ENCODE results near the gene FXR2.
"Not testable (repeated sequence)": the region's sequence is repeated elsewhere in the genome, so short reads cannot be mapped to it uniquely, and the experiment has no call there.

FXR2 gene

DNA sequence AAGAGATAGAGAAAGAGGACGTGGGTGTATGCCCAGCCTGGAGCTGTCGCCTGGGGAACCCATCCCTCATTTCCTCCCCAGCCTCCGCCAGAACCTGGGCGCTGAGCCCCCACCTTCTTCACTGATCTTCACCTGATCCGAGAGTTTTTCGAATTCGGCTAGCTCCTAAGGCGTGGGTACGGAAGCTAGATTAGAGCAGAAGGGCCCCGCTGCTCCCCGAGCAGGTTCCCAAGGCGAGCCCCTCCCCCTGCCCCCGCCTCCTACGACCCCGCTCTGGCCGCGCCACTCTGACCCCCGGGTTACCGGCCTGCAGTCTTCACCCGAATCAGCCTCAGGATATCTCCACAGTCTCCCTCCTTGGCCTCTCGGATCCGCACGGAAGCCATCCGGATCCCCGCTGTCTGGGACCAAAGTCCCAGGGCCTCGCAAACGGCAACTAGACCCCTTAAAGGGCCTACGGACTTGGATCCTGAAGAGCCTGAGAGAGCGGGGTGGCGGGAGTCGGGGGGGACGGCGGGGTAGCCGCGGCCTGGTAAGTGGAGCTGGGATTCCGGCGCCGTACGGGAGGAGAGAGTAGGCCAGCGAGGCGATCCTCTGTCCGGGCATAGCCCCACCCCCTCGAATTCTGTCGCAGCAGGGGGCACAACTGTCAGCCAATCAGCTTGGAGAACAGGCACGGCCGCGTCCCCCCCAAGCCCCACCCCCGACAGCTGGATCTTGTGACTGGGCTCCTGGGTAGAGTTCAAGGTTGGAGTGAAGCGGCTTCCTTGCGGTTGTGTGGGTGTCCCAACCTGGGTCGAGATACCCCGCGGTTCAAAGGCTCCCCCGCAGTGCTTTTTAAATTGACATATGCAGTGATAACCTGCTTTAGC is 12.8 kb upstream of the FXR2 start, which contains the start of gene SAT2:
Gene SAT2 (minus strand): TSS at position 572 of the 872 bp plus-strand sequence. CDS start 186 bp downstream, at position 386.
- peak; percentile 92 for DNase-seq

DNA sequence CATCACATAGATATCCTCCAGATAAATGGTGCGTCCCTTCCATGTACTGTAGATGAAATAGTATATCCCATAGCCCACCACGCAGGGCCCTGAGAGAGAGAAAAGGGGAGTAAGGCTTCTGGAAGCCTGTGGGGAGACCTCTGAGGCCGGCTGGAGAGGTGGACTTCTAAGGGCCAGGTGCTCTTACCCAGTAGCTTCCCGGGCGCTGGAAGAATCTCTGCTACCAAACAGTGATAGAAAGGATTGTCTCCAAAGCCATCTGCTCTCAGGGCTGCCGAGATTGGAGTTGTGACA is 12.2 kb upstream of the FXR2 start:
- no peak for DNase-seq

DNA sequence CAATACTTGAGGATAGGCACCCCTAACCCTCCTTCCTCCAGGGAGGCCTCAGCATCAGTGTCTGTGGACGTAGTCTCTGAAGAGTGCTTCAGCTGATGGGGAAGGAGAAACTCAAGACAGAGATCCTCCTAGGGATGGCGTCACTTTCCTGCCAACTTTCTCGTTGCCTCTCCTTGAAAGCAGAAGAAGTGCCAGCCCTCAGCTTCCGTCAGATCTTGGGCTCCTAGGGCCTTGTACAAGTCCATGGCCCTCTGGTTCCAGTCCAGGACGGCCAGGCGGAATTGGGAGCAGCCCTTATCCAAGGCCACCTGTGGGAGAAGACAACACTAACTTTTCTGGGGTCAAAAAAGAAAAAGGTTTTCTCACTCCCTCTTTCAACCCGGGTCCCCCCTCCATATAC is 11.6 kb upstream of the FXR2 start:
- DNase-seq = no peak

DNA sequence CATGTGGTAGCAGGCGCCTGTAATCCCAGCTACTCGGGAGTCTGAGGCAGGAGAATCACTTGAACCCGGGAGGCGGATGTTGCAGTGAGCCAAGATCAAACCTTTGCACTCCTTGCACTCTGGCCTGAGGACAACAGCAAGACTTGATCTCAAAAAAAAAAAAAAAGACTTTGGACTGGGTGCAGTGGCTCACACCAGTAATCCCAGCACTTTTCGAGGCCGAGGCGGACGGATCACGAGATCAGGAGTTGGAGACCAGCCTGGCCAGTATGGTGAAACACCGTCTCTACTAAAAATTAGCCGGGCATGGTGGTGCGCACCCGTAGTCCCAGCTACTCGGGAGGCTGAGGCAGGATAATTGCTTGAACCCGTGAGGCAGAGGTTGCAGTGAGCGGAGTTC is 11.1 kb upstream of the FXR2 start:
- DNase-seq = not testable (repeated sequence)

DNA sequence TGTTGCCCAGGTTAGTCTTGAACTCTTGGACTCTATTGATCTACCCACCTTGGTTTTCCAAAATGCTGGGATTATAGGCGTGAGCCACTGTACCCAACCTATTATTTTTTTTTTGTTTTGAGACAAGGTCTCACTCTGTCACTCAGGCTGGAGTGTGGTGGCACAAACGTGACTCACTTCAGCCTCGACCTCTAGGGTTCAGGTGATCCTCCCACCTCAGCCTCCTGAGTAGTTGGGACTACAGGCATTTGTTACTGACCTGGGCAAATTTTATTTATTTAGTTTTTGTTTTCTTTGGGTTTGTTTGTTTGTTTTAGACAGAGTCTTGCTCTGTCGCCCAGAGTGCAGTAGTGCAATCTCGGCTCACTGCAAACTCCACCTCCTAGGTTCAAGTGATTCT is 9.0 kb upstream of the FXR2 start:
- no peak for DNase-seq

DNA sequence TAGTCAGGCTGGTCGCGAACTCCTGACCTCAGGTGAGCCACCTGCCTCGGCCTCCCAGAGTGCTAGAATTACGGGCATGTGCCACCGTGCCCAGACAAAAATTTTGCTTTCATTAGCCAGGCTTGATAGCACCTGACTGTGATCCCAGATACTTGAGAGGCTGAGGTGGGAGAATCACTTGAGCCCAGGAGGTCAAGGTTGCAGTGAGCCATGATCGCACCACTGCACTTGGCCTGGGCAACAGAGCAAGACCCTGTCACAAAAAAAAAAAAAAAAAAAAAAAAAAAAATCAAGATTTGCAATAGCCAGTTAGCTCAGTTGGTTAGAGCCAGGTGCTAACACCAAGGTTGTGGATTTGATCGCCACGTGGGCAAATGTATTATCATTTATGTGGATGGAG is 6.1 kb upstream of the FXR2 start:
- no peak for DNase-seq

DNA sequence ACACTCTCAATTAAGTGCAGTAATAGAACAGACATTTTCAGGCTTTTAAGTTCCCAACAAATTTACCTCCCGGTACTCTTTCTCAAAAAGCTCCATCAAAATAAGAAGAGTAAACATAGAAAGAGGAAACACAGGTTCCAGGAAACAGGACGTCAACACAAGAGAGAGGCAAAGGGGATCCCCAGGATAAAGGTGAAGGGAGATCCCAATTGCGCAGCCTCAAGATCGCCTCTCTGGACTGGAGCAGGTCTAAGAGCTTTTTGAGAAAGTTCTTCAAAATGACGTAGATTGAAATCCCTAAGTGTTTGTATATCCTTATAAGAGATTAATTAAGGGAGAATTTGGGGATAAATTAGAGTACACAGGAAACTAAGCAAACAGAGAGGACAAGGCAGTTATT is 3.9 kb upstream of the FXR2 start:
- DNase-seq = no peak

DNA sequence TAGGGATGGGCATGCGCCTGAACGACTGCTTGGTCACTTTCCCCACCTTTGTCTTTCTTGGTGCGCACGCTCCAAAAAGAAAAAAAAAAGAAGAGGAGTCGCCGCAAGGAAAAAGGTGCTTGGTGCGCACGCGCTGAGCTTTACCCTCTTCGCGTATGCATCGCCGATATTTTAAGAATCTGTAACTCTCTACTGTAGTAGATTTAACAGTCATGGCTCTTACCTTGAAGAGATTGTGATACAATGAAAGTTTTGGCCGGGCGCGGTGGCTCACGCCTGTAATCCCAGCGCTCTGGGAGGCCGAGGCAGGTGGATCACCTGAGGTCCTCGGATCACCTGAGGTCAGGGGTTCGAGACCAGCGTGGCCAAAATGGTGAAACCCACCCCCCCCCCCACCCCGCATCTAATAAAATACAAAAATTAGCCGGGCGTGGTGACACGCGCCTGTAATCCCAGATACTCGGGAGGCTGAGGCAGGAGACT is 609 bp upstream of the FXR2 start:
- DNase-seq = no peak

DNA sequence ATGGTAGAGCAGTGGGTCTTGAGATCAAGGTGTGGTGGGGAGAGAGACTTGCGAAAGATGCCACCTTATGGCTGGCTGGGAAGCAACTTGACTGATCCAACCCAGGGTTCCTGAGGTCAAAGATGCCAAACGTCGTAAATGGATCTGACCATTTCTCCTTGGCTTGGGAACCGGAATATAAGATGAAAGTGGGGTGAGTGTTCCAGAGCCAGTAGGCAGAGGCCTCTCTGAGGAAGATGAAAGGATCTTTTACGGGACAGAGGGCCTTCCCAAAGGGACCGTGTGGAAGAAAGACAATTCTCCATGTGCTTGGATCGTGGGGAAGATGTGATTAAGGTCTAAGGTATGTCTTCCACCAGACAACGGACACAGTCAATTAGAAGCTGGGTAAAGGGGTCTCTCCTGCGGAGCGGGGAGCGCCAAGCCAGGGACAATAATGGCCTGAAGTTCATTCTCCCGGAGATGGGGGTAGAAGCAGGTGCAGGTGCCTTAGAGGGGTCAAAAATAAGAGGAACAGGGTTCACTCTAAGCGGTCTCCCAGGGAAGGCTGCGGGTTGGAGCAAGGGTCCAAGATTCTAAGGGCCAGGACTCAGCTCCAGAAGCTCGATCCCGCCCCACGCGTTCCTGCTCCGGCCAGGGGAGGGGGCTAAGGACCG is 800 bp downstream of the FXR2 start:
- DNase-seq = no peak

DNA sequence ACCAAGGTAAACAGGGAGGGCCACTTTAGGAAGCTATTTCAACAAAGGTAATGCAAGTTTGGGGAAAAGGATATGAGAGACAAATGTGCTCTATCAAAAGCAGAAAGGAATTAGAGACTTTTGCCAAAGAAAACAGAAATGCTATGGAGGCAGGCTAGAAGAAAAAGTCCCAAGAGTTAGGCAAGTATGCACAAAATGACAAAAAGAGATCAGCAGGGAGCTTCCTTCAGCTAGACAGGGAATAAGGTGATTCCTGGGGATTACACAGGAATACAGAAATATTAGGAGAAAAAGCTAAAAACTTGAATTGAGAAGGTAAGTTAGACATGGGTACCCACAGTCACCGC is 2.4 kb downstream of the FXR2 start:
- no peak for DNase-seq

DNA sequence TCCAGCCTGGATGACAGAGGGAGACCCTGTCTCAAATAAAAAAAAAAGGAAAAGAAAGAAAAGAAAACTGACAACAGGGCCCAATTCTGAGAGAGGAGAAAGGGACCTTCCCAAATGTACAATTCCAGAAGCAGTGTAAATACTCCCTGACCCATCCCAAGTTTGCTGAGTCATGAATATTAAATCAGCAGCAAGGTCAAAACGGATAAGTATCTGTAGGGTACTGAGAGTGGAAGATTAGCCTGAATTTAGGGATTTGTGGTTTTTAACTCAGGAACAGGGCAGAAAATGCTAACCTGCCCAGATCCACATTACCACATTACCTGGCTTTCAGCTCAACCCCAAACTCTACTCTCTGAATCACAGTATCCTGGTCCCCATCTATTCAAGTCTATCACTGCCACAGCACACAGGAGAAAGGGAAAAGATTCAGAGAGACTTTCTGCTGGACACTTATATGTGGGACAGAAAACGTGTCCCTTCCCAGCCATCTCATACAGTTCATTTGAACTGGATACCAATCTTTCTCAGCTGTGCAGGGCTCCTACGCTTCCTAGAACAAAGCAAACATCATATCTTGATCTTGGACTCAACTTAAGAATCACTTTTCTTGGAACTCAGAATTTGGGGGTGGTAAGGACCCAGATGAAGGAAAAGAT is 2.9 kb downstream of the FXR2 start:
- no peak for DNase-seq

DNA sequence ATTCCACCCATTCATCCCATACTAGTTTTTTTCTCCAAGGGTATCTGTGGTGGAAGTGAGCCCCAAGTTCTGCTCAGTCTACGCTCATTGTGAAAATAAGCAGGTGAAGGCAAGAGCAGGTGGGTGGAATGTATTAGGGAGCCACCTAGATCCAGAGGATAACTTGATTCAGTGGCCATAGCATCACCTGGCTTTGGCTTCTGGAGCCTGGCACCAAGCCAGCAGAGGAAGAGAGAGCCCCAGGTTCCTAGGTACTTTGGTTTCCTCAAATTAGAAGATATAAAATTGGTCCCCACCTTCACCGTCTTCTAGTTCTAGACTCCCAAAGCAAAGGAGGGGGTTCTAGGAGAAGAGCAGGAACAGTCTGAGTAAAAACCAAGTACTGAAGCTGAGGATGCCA is 4.1 kb downstream of the FXR2 start:
- no peak for DNase-seq

DNA sequence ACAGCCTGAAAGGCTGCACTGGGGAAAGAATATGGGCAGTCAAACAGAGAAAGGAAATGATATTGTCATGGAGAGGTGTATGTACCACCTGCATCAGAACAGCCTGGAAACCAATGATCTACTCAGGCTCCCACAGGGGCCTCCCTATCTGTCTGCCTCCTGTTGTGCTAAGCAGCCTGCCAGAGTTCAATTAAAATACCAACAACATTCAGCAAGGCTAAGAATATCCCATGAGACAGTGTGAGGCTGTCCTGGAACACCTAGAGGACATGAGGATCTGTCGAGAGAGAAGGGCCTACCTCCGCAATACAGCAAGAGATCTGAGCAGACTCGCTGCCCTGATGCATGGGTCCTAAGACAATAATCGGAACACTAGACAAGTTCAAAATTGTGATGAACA is 8.4 kb downstream of the FXR2 start:
- DNase-seq = no peak

DNA sequence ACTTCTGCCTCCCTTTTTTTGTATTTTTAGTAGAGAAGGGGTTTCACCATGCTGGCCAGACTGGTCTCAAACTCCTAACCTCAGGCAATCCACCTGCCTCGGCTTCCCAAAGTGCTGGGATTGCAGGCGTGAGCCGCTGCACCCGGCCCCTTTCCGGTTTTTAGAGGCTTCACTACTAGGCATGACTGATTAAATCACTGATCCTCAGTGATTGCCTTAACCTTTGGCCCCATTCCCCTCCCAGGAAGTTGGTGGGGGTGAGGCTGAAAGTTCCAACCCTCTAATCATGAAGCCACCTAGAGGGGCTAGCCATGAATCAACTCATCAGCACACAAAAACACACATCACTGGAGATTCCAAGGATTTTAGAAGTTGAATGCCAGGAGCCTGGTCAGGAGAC is 17.1 kb downstream of the FXR2 start:
- DNase-seq = not testable (repeated sequence)

DNA sequence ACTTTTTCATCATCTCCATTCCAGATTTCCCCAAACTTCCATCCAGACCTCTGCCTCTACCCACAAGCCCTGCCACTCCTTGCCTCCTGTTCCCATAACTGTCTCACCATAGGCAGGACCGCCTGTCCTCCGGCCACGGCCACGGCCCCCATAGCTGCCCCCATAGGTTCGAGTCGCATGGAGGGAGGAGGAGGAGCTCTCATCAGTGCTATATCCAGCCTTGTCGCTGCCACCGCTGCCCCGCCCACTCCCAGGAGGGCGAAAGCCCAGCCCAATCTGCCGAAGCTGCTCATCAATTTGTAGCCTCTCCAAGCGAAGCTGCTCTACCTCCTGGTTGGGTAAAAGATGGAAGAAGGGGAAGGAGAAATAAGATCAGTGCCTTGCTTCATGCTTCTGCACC is 21.4 kb downstream of the FXR2 start:
- DNase-seq = no peak

DNA sequence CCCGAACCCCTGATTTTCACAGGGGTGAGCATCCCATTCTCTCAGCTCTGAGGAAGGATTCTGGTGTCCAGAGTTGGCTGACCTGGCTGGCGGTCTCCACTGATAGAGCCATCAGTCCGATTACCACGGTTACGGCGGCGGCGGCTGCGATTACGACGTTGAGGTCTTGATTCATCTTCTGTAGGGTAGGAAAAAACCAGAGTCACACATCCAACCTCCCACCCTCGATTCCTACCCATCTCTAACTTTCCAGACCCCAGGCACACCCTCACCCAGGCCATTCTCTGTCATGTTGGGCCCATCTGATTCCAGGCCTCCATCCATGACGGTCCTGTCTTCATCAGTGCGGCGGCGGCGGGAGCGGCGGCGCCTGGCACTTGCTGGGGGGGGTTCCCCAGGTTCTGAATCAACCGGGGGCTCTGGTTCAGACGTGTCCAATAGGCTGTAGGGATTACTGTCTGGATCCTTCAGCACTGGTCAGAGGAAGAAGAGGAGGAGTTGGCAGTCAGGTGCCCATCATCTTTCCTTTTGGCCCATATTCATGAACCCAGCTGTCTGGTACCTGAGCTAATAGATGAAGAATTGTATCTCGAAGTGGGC is 22.2 kb downstream of the FXR2 start:
- no peak for DNase-seq

DNA sequence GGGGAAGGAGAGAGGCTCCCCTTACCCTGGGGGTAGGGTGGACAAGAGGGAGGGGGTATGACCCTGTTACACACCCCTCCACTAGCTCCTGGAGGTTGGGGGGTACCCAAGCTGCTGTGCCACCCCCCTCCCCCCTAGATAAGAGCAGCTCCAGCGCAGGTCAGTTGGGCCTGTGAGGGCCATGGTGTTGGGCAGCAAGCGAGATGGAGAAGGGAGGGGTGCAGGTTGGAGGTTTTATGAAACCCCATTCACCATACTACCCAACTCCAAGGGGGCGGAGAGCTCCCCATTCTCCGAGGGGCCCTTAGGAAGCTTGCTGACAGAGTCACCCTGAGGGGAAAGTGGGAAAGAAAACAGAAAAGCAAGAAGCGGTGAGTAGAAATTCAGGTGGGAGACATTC is 23.1 kb downstream of the FXR2 start:
- no peak for DNase-seq

DNA sequence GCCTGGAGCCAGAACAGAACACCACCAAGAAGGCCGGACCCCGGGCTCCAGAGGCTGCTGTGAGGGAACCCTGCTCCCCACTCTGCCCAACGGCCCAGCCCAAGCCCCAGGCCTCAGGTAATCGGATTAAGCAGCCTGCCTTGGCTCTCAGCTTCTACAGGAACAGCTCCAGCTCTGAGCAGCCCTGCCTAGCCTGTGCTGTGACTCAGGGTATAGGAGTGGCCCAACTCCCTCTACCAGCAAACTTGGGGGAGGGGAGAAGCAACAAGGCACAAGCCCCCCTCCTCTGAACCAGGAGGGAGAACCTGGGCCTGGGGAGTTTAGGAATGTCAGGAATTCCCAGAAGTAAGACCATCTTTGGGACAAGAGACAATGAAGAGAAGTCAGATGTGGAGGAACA is 24.0 kb downstream of the FXR2 start:
- no peak for DNase-seq

DNA sequence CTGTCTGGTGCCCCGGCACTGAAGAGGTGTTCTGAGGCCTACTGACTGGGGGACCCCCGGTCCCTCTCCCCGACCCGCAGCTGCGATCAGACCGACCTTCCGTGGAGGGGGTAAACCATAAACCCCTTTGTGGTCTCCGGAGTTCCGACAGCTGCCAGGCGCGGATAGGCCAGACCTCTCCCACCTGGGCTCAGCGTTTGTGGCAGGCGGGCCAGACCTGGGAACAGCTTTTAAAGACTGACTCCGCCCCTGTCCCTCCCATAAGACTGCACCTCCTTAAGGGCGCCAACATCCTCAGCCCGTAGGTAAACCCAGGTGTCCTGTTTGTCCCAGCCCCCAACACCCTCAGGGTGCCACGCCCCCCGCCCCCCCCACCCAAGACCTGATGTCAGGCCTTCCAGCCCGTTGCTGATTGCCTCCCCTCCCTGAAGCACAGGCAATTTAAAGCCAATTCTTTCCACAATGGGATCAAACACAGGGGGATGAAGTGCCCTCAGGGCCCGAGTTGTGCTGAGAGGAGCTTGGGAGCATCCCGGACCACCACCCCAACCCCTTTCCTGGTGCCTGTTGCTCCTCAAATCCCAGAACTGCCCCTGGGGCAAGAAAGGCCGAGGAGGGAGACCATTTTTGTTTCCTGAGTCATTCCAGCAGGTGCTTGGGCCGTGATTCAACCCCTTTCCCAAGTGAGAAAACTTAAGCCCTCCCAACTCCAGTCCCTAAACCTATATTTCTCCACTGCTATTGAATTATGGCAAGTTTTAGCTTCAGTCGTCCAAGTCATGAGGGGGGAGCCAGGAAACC is 24.6 kb downstream of the FXR2 start, which contains the start of gene SOX15:
Gene SOX15 (minus strand): TSS at position 204 of the 801 bp plus-strand sequence. CDS start 418 bp downstream, outside the sequence.
- DNase-seq = no peak

DNA sequence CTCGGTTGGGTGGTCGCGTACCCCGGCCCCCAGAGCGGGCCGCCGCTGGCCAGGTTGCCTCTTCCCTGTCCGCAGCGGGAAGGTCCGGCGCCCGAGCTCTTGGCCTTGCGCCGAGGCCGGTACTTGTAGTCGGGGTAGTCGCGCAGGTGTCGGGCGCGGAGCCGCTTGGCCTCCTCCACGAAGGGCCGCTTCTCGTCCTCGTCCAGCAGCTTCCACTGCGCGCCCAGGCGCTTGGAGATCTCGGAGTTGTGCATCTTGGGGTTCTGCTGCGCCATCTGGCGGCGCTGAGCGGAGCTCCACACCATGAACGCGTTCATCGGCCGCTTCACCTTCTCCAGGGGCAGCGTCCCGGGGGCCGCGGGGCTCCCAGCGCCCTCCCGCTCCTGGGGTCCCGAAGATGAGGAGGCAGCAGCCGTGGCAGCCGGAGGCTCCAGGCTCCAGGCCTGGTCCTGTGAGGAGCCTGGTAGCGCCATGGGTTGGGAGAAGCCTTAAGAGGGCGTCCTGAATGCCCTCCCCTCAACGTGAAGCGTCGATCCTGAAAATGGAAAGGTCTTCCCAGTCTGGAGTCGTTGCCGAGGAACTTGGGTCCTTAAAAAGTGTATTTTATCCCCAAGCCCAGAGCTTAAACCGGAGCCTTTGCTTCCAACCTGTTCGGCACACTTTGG is 25.4 kb downstream of the FXR2 start:
- DNase-seq = peak; percentile 75

DNA sequence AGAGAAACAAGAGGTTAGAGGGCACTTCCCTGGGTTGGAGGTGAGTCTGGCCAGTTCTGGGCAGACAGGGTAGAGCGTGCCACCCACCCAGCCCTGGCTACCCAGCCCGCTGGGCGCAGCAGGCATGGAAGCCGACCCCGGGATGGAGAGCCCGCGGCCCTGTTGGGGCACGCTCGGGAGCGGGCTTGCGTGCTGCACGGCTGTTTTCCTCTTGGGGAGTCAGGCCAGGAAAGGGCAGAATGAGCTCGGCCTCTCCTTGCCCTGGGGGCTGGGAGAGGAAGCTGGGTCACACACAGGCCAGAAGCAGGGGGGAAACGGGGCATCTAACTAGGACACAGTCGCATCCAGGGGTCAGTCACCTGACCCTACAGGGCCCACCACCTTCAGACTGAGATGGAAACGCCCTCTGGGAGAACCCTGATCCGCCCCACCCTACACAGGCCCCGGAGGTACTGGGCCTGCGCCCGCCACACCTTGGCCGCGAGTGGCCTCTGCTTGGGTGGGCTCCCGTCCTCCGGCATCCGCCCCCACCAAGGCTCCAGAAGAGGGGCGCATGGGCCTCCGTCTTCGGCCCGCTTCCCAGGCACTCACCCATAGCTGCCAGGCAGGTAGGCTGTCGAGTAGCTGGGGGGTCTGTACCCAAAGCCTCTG is 26.0 kb downstream of the FXR2 start:
- no peak for DNase-seq

All from stimulated activated CD4-positive, alpha-beta T cell treated with anti-CD3 and anti-CD28 coated beads, Interleukin-15, amount 100 ng/mL, for 24 hours (primary cell).